DND-41 (cell line): ENCODE data around the gene MIA3.
"Not testable (repeated sequence)": the region's sequence is repeated elsewhere in the genome, so short reads cannot be mapped to it uniquely, and the experiment has no call there.

Experiments
- ATAC-seq: fragments of 200-7000 bp; cut with Tn5 transposase; 3 replicates; pipeline ENCODE4 v1.9.1; 2021; ENCODE audit warnings: low read depth; ENCODE audit not compliant: insufficient read depth
- DNase-seq: peaks from one replicate; pipeline ENCODE4 v3.0.0-alpha.2; 2020
- H2AFZ ChIP-seq: 2 replicates; pipeline ENCODE4 v1.6.0; 2012; ENCODE audit warnings: low read depth, low read length
- H3K27ac ChIP-seq: 2 replicates; pipeline ENCODE4 v1.5.1; 2012; ENCODE audit warnings: low read length, inconsistent platforms
- H3K27me3 ChIP-seq: fragments of 200-600 bp; sonication (generic); 2 replicates; pipeline ENCODE4 v1.6.0; 2012; ENCODE audit warnings: low read length, mild to moderate bottlenecking, inconsistent platforms; ENCODE audit not compliant: insufficient read depth, poor library complexity
- H3K36me3 ChIP-seq: 2 replicates; pipeline ENCODE4 v1.5.1; 2012; ENCODE audit warnings: low read length, inconsistent platforms; ENCODE audit not compliant: insufficient read depth
- H3K4me1 ChIP-seq: 2 replicates; pipeline ENCODE4 v1.5.1; 2012; ENCODE audit warnings: mild to moderate bottlenecking, low read length; ENCODE audit not compliant: insufficient read depth
- H3K4me2 ChIP-seq: 2 replicates; pipeline ENCODE4 v1.6.0; 2012; ENCODE audit warnings: mild to moderate bottlenecking, moderate library complexity, low read length, inconsistent platforms; ENCODE audit not compliant: insufficient read depth
- H3K4me3 ChIP-seq, 2 experiments: fragments of 200-600 bp in 1 of 2; shearing (Covaris generic) in 1 of 2; 2 replicates each; pipeline ENCODE4 v1.5.1; 2012 to 2016; ENCODE audit warnings: inconsistent platforms in 2 of 2, low read length in 2 of 2, mild to moderate bottlenecking in 2 of 2, low read depth in 1 of 2, moderate library complexity in 1 of 2
- H3K79me2 ChIP-seq: 2 replicates; pipeline ENCODE4 v1.6.0; 2012; ENCODE audit warnings: low read length, inconsistent platforms; ENCODE audit not compliant: insufficient read depth
- H3K9ac ChIP-seq: 2 replicates; pipeline ENCODE4 v1.6.0; 2012; ENCODE audit warnings: low read depth, mild to moderate bottlenecking, inconsistent platforms, low read length, moderate library complexity
- H3K9me3 ChIP-seq: 2 replicates; pipeline ENCODE4 v1.5.1; 2012; ENCODE audit warnings: low read length, moderate library complexity, mild to moderate bottlenecking, inconsistent platforms; ENCODE audit not compliant: insufficient read depth, severe bottlenecking
- H4K20me1 ChIP-seq: 2 replicates; pipeline ENCODE4 v1.6.0; 2012; ENCODE audit warnings: low read length; ENCODE audit not compliant: insufficient read depth
- CTCF ChIP-seq: IDR thresholded peaks from 2 replicates; pipeline ENCODE4 v1.5.1; 2012; ENCODE audit warnings: borderline replicate concordance, low read length, moderate library complexity, mild to moderate bottlenecking; ENCODE audit not compliant: poor library complexity, severe bottlenecking; ENCODE audit errors: extremely low read depth
- EZH2 ChIP-seq: IDR thresholded peaks from 3 replicates; pipeline ENCODE4 v1.6.1; 2012; ENCODE audit warnings: borderline replicate concordance, low read depth, mild to moderate bottlenecking, moderate library complexity, low read length, inconsistent platforms; ENCODE audit not compliant: severe bottlenecking

MIA3 gene

GRCh38 chr1:222657899-222658298 lies 40.0 kb downstream of the MIA3 start:
- no peak for DNase-seq
- H3K36me3 ChIP-seq, result peaks cover 90% of the 10 kb centered on the region
- H3K27me3 ChIP-seq, result no peaks in the 10 kb centered on the region
- TF ChIP-seq EZH2 (no peak), CTCF (no peak)
- H3K9ac ChIP-seq, result no peak overlapping the region
- H3K79me2 ChIP-seq, result no peaks in the 10 kb centered on the region
- H3K4me2 ChIP-seq, result no peak overlapping the region
- H3K27ac ChIP-seq, result no peak overlapping the region
- peaks cover 27% of the 10 kb centered on the region for H3K4me1 ChIP-seq
- H3K9me3 ChIP-seq, result no peaks in the 10 kb centered on the region
- H2AFZ ChIP-seq, result no peak overlapping the region
- H3K4me3 ChIP-seq, result no peak overlapping the region
- H4K20me1 ChIP-seq, result no peaks in the 10 kb centered on the region
- ATAC-seq, result no peak

GRCh38 chr1:222663431-222663934 lies 45.6 kb downstream of the MIA3 start:
- H3K9me3 ChIP-seq, result no peaks in the 10 kb centered on the region
- H3K36me3 ChIP-seq, result peaks cover 91% of the 10 kb centered on the region
- no peaks in the 10 kb centered on the region for H3K79me2 ChIP-seq
- no peak overlapping the region for H3K4me2 ChIP-seq
- ATAC-seq (no peak), DNase-seq (no peak)
- H3K4me3 ChIP-seq, result no peak overlapping the region
- H3K9ac ChIP-seq, result no peak overlapping the region
- TF ChIP-seq EZH2, result no peak
- TF ChIP-seq CTCF, result no peak
- H3K27me3 ChIP-seq, result no peaks in the 10 kb centered on the region
- H3K4me1 ChIP-seq, result no peaks in the 10 kb centered on the region
- H2AFZ ChIP-seq, result no peak overlapping the region
- no peak overlapping the region for H3K27ac ChIP-seq
- no peaks in the 10 kb centered on the region; the same call in 1 of the 2 replicates for H4K20me1 ChIP-seq

- Histone ChIP-seq H3K27ac (no peak overlapping the region), H3K4me2 (no peak overlapping the region), H4K20me1 (no peaks in the 10 kb centered on the region; the same call in 1 of the 2 replicates), H3K9me3 (no peaks in the 10 kb centered on the region), H3K9ac (no peak overlapping the region), H2AFZ (no peak overlapping the region), H3K4me3 (no peak overlapping the region), H3K27me3 (no peaks in the 10 kb centered on the region), H3K79me2 (no peaks in the 10 kb centered on the region), H3K36me3 (peaks cover 73% of the 10 kb centered on the region), H3K4me1 (no peaks in the 10 kb centered on the region)
- TF ChIP-seq CTCF (no peak), EZH2 (no peak)
- DNase-seq, result no peak
- ATAC-seq, result no peak
Measured at GRCh38 chr1:222665964-222666363, 48.1 kb downstream of the MIA3 start.

- DNase-seq, H3K9ac ChIP-seq, H3K4me3 ChIP-seq, H3K27me3 ChIP-seq, H4K20me1 ChIP-seq, H3K9me3 ChIP-seq, H3K27ac ChIP-seq, H3K4me2 ChIP-seq, ATAC-seq, H3K79me2 ChIP-seq, H2AFZ ChIP-seq, H3K4me1 ChIP-seq: not testable (repeated sequence)
- H3K36me3 ChIP-seq, result peaks cover 71% of the 10 kb centered on the region
Measured at GRCh38 chr1:222668184-222668583, 50.3 kb downstream of the MIA3 start.

GRCh38 chr1:222669107-222669506 lies 51.2 kb downstream of the MIA3 start:
- H3K27ac ChIP-seq, H4K20me1 ChIP-seq, DNase-seq, H3K79me2 ChIP-seq, H3K9me3 ChIP-seq, ATAC-seq, H3K9ac ChIP-seq, H3K4me2 ChIP-seq, H3K27me3 ChIP-seq, H3K4me1 ChIP-seq, H2AFZ ChIP-seq, H3K4me3 ChIP-seq: not testable (repeated sequence)
- H3K36me3 ChIP-seq, result peaks cover 64% of the 10 kb centered on the region
